ENCODE measurements around the gene PTPN4. TPM values are rescaled to one million over a fixed set of nuclear protein-coding genes. Genes with fewer than 3 reads are reported as not detected.
A peak's percentile ranks its signal among the peaks of the same experiment; 100 is the strongest.

The PTPN4 gene
- total and polyA plus RNA-seq, 9 of the 15 experiments (the other 6 are each of a cell fraction or from before 2014, with no cell fraction given) = 5.0 to 32.8 (median 27.3) TPM

GRCh38 chr2:120012771-120013596 is 253.3 kb downstream of the PTPN4 start, which contains the start of gene EPB41L5 (continued):
- TF ChIP-seq, protein P1, sequence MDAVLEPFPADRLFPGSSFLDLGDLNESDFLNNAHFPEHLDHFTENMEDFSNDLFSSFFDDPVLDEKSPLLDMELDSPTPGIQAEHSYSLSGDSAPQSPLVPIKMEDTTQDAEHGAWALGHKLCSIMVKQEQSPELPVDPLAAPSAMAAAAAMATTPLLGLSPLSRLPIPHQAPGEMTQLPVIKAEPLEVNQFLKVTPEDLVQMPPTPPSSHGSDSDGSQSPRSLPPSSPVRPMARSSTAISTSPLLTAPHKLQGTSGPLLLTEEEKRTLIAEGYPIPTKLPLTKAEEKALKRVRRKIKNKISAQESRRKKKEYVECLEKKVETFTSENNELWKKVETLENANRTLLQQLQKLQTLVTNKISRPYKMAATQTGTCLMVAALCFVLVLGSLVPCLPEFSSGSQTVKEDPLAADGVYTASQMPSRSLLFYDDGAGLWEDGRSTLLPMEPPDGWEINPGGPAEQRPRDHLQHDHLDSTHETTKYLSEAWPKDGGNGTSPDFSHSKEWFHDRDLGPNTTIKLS (IDR thresholded peaks at IDR 0.05; ENCODE audit: borderline replicate concordance, low read depth) = 0 out of 2 replicates have a peak, but pooled peaks have one; percentile 23
- peak; percentile 81 for TF ChIP-seq CCNT2 (IDR thresholded peaks at IDR 0.05; ENCODE audit: borderline replicate concordance, extremely low read depth, insufficient read length, low read depth, low read length)
- no peak for TF ChIP-seq PHB2 (IDR thresholded peaks at IDR 0.05; ENCODE audit: low read depth)
- TF ChIP-seq FOXA3 (CRISPR knock-in tag; conservative IDR thresholded peaks at IDR 0.05 in 1 of 2, IDR thresholded peaks at IDR 0.05 in 1 of 2) = no peak
- no peak for TF ChIP-seq NFYB (IDR thresholded peaks at IDR 0.05; ENCODE audit: extremely low read depth, insufficient read length)
- TF ChIP-seq SMAD4 (CRISPR knock-in tag; conservative IDR thresholded peaks at IDR 0.05) = peak; percentile 72
- TF ChIP-seq TCFL5 (CRISPR knock-in tag; conservative IDR thresholded peaks at IDR 0.05) = no peak
- peak; percentile 69; the same call in 1 of the 2 replicates for TF ChIP-seq PHF8 (IDR thresholded peaks at IDR 0.05; ENCODE audit: borderline replicate concordance, low read length)
- TF ChIP-seq ZBTB33 (CRISPR knock-in tag; IDR thresholded peaks at IDR 0.05) = peak; percentile 92
- 0 out of 4 replicates have a peak, but pooled peaks of 1 of the 2 experiments have one; percentile 27 for TF ChIP-seq NONO (IDR thresholded peaks at IDR 0.05; ENCODE audit: low read depth in 2 of 2, low read length in 1 of 2)
- TF ChIP-seq, protein P2, sequence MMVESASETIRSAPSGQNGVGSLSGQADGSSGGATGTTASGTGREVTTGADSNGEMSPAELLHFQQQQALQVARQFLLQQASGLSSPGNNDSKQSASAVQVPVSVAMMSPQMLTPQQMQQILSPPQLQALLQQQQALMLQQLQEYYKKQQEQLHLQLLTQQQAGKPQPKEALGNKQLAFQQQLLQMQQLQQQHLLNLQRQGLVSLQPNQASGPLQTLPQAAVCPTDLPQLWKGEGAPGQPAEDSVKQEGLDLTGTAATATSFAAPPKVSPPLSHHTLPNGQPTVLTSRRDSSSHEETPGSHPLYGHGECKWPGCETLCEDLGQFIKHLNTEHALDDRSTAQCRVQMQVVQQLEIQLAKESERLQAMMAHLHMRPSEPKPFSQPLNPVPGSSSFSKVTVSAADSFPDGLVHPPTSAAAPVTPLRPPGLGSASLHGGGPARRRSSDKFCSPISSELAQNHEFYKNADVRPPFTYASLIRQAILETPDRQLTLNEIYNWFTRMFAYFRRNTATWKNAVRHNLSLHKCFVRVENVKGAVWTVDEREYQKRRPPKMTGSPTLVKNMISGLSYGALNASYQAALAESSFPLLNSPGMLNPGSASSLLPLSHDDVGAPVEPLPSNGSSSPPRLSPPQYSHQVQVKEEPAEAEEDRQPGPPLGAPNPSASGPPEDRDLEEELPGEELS (CRISPR knock-in tag; IDR thresholded peaks at IDR 0.05; ENCODE audit: borderline replicate concordance) = peak; percentile 90
- peak; percentile 48; the same call in 1 of the 2 replicates for TF ChIP-seq CC2D1A (IDR thresholded peaks at IDR 0.05)
- peak; percentile 89 for TF ChIP-seq ETV5 (CRISPR knock-in tag; IDR thresholded peaks at IDR 0.05; ENCODE audit: low read depth)
- TF ChIP-seq MAX (CRISPR knock-in tag; IDR thresholded peaks at IDR 0.05) = peak; percentile 97
- TF ChIP-seq ZNF140 (CRISPR knock-in tag; IDR thresholded peaks at IDR 0.05) = no peak
- peak; percentile 99 for TF ChIP-seq L3MBTL2 (IDR thresholded peaks at IDR 0.05)
- TF ChIP-seq RNF2 (IDR thresholded peaks at IDR 0.05) = peak; percentile 77
- TF ChIP-seq ZKSCAN1 (IDR thresholded peaks at IDR 0.05; ENCODE audit: low read depth, low read length) = peak; percentile 54; the same call in 1 of the 2 replicates
- TF ChIP-seq ZNF217 (CRISPR knock-in tag; IDR thresholded peaks at IDR 0.05) = no peak

Measured in K562 (cell line).